H1 (cell line): ENCODE measurements around the gene MSH2. TPM values are rescaled to one million over a fixed set of nuclear protein-coding genes. Genes with fewer than 3 reads are reported as not detected.

Source experiments
- CHD2 ChIP-seq: IDR thresholded peaks from 2 replicates; pipeline ENCODE4 v1.6.1; 2012; ENCODE audit warnings: low read length, improper control_type of control experiment
- CREB1 ChIP-seq: IDR thresholded peaks from 2 replicates; pipeline ENCODE4 v1.6.1; 2012; ENCODE audit warnings: inconsistent platforms
- GTF2F1 ChIP-seq: IDR thresholded peaks from 2 replicates; pipeline ENCODE4 v1.6.1; 2012; ENCODE audit warnings: low read depth, low read length, improper control_type of control experiment, borderline replicate concordance
- HDAC2 ChIP-seq, 2 experiments: fragments of 300-600 bp in 1 of 2; sonication (generic) in 1 of 2; IDR thresholded peaks; 2 replicates each; pipeline ENCODE4 v1.6.1; 2011 to 2012; ENCODE audit warnings: low read depth in 2 of 2, low read length in 2 of 2, mild to moderate bottlenecking in 2 of 2, moderate library complexity in 2 of 2, borderline replicate concordance in 1 of 2, inconsistent platforms in 1 of 2
- KDM1A ChIP-seq: fragments of 200-600, 300-600 bp; sonication (generic); IDR thresholded peaks from 2 replicates; pipeline ENCODE4 v1.7.1; 2016; ENCODE audit warnings: mild to moderate bottlenecking, low read length, borderline replicate concordance
- NANOG ChIP-seq: IDR thresholded peaks from 2 replicates; pipeline ENCODE4 v1.6.1; 2011; ENCODE audit warnings: low read length, low read depth, mild to moderate bottlenecking, inconsistent platforms; ENCODE audit not compliant: insufficient read depth, poor library complexity, severe bottlenecking
- NRF1 ChIP-seq: IDR thresholded peaks from 2 replicates; pipeline ENCODE4 v1.6.1; 2011; ENCODE audit warnings: mild to moderate bottlenecking, low read depth, low read length, improper control_type of control experiment
- POLR2A ChIP-seq, 2 experiments: IDR thresholded peaks; 1 replicate in 1 of 2; 2 replicates in 1 of 2; pipeline ENCODE4 v1.6.1; 2011; ENCODE audit warnings: low read depth in 2 of 2, low read length in 2 of 2, mild to moderate bottlenecking in 2 of 2; ENCODE audit errors: control extremely low read depth in 1 of 2
- RXRA ChIP-seq: IDR thresholded peaks from 2 replicates; pipeline ENCODE4 v1.6.1; 2011; ENCODE audit warnings: low read depth, mild to moderate bottlenecking, low read length, moderate library complexity; ENCODE audit not compliant: insufficient read depth
- SP1 ChIP-seq: IDR thresholded peaks from 2 replicates; pipeline ENCODE4 v1.6.1; 2011; ENCODE audit warnings: low read depth, low read length
- ZNF274 ChIP-seq: IDR thresholded peaks from 2 replicates; pipeline ENCODE4 v1.7.0; 2012; ENCODE audit warnings: low read length, borderline replicate concordance; ENCODE audit errors: extremely low read depth
- polyA plus RNA-seq, 7 experiments: library from polyadenylated mRNA; depleted of rRNA in 3 of 7; stranded (reverse) in 5 of 7; unstranded in 2 of 7; fragments of >200 nt in 5 of 7; fragments of 200-250 nt in 2 of 7; gene quantifications; 1 replicate in 5 of 7; 2 replicates in 1 of 7; 4 replicates in 1 of 7; pipeline versions ENCODE4 v1.2.1 to v1.2.3, GENCODE V29; 2011 to 2013; ENCODE audit warnings: missing spikeins in 2 of 7, mixed read lengths in 2 of 7
- total RNA-seq: library from RNA; stranded (reverse); fragmentation: NEBNext Ultra II Directional; extraction: Animal tissue kit (Norgen Biotek cat#: 25700); gene quantifications from 2 replicates; pipeline ENCODE4 v1.2.1, GENCODE V29; 2021
- TF ChIP-seq, protein P1 (sequence below): IDR thresholded peaks from 2 replicates; pipeline ENCODE4 v1.6.1; 2012; ENCODE audit warnings: low read length, inconsistent platforms
- TF ChIP-seq, protein P2 (sequence below): IDR thresholded peaks from 2 replicates; pipeline ENCODE4 v1.6.1; 2012; ENCODE audit warnings: inconsistent platforms
- TF ChIP-seq, protein P3 (sequence below): IDR thresholded peaks from 2 replicates; pipeline ENCODE4 v1.6.1; 2012; ENCODE audit warnings: inconsistent platforms

The MSH2 gene
- total and polyA plus RNA-seq, 2 of the 8 experiments (the other 6 are each of a cell fraction or from before 2014, with no cell fraction given), result 64.1 to 228 TPM

DNA sequence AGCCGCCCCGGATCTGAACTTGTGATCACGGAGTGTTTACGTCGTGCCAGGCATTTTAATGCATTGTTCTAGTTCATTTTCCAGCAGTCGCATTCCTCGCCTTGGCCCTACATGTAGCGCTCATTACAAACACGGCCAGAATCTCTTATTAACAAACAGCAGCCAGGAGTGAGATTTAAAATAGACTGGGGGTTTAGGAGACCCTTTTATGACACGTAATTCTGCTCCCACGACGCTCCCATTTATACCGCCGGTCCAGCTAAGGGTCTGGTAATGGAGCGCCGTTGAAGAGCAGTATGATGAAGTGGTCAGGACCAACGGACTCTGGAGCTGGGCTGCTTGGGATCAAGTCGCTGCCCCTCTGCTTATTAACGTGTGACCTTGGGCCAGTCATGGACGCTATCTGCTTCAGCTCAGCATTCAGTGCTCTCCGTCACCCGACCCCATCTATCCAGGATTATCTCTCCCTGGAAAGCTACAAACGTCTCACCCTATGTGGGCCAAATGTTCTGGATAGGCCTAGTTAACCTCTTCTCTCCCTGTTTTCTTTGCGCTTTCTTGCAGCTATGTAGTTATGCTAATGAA is 745 bp downstream of the MSH2 start (continued):
- TF ChIP-seq, protein P1, sequence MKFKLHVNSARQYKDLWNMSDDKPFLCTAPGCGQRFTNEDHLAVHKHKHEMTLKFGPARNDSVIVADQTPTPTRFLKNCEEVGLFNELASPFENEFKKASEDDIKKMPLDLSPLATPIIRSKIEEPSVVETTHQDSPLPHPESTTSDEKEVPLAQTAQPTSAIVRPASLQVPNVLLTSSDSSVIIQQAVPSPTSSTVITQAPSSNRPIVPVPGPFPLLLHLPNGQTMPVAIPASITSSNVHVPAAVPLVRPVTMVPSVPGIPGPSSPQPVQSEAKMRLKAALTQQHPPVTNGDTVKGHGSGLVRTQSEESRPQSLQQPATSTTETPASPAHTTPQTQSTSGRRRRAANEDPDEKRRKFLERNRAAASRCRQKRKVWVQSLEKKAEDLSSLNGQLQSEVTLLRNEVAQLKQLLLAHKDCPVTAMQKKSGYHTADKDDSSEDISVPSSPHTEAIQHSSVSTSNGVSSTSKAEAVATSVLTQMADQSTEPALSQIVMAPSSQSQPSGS, result no peak
- TF ChIP-seq, protein P2, sequence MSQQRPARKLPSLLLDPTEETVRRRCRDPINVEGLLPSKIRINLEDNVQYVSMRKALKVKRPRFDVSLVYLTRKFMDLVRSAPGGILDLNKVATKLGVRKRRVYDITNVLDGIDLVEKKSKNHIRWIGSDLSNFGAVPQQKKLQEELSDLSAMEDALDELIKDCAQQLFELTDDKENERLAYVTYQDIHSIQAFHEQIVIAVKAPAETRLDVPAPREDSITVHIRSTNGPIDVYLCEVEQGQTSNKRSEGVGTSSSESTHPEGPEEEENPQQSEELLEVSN, result no peak
- peak in 1 of 2 experiments; percentile 7; a peak in 1 of 3 replicates for TF ChIP-seq POLR2A (IDR thresholded peaks at IDR 0.05; ENCODE audit: control extremely low read depth in 1 of 2, low read depth in 2 of 2, low read length in 2 of 2)
- TF ChIP-seq SP1, result no peak
- TF ChIP-seq NRF1, result no peak
- TF ChIP-seq CREB1, result no peak
- TF ChIP-seq, protein P3, sequence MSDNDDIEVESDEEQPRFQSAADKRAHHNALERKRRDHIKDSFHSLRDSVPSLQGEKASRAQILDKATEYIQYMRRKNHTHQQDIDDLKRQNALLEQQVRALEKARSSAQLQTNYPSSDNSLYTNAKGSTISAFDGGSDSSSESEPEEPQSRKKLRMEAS, result no peak
- TF ChIP-seq GTF2F1, result no peak
- no peak for TF ChIP-seq NANOG
- no peak; a peak in 1 of 4 replicates for TF ChIP-seq HDAC2 (IDR thresholded peaks at IDR 0.05; ENCODE audit: borderline replicate concordance in 1 of 2, low read depth in 2 of 2, low read length in 2 of 2)
- peak; percentile 77; the same call in 1 of the 2 replicates for TF ChIP-seq KDM1A
- TF ChIP-seq ZNF274, result no peak
- TF ChIP-seq RXRA, result no peak
- no peak for TF ChIP-seq CHD2
- TF ChIP-seq, all 59 proteins: peak for 3
